GM12878 (cell line): ENCODE data around the gene GRK5. TPM values are rescaled to one million over a fixed set of nuclear protein-coding genes. Genes with fewer than 3 reads are reported as not detected.

Source experiments
- ATAC-seq: fragments of 200-7000 bp; cut with Tn5 transposase; 3 replicates; pipeline ENCODE4 v1.9.1; 2020; ENCODE audit warnings: mild to moderate bottlenecking, moderate library complexity
- BruUV-seq: library from RNA; stranded (reverse); fragments of 400-500 nt; replicated peaks from 2 replicates; lab custom pipeline; 2021; lab: Mats Ljungman, UMichigan
- CTCF ChIA-PET: fragments of 300-600 bp; sonication (Branson Sonifier 250); formaldehyde crosslinking; extraction: SDS; loops from one replicate; lab custom pipeline; 2021; ENCODE audit warnings: inconsistent platforms; lab: Yijun Ruan, JAX
- POLR2A ChIA-PET: fragments of 350-600 bp; formaldehyde crosslinking; extraction: SDS; loops from one replicate; lab custom pipeline; 2021; ENCODE audit warnings: inconsistent platforms; lab: Charles Lee
- RAD21 ChIA-PET: fragments of 300-600 bp; sonication (Branson Sonifier 250); formaldehyde crosslinking; loops from one replicate; lab custom pipeline; 2023; ENCODE audit warnings: antibody characterized with exemption; ENCODE audit not compliant: unreplicated experiment; lab: Charles Lee
- SMC1A ChIA-PET: fragments of 300-600 bp; sonication (Branson Sonifier 250); formaldehyde crosslinking; loops from one replicate; lab custom pipeline; 2023; ENCODE audit not compliant: unreplicated experiment, uncharacterized antibody; lab: Charles Lee
- DNase-seq: peaks from one replicate; pipeline ENCODE4 v3.0.0-alpha.2; 2011; ENCODE audit warnings: low read depth, low spot score
- FAIRE-seq: peaks from 3 replicates; lab custom pipeline; 2011; peaks lifted over from hg19 to GRCh38; lab: Jason Lieb, UNC
- H2AFZ ChIP-seq: 2 replicates; pipeline ENCODE4 v1.6.0; 2011; ENCODE audit warnings: low read depth, low read length, control low read depth; ENCODE audit not compliant: control insufficient read depth
- H3K27ac ChIP-seq: 2 replicates; pipeline ENCODE4 v1.5.1; 2011; ENCODE audit warnings: control low read depth; ENCODE audit not compliant: control insufficient read depth, insufficient read depth
- H3K27me3 ChIP-seq, 2 experiments: replicated peaks in 1 of 2; 2 replicates each; pipeline versions ENCODE4 v1.6.0 to v1.6.1; 2011; ENCODE audit warnings: low read length in 1 of 2; ENCODE audit not compliant: control insufficient read depth in 2 of 2, insufficient read depth in 2 of 2
- H3K36me3 ChIP-seq, 2 experiments: 2 replicates each; pipeline ENCODE4 v1.5.1; 2011; ENCODE audit warnings: low read length in 1 of 2; ENCODE audit not compliant: control insufficient read depth in 2 of 2, insufficient read depth in 2 of 2
- H3K4me1 ChIP-seq: 2 replicates; pipeline ENCODE4 v1.6.1; 2011; ENCODE audit warnings: mild to moderate bottlenecking, low read length, moderate library complexity, mixed read lengths; ENCODE audit not compliant: control insufficient read depth, insufficient read depth
- H3K4me2 ChIP-seq: 2 replicates; pipeline ENCODE4 v1.6.0; 2011; ENCODE audit warnings: control low read depth; ENCODE audit not compliant: control insufficient read depth, insufficient read depth
- H3K4me3 ChIP-seq: fragments of 200-600 bp; sonication (generic); 2 replicates; pipeline ENCODE4 v1.5.1; 2016
- H3K79me2 ChIP-seq: 2 replicates; pipeline ENCODE4 v1.6.0; 2011; ENCODE audit warnings: low read length; ENCODE audit not compliant: control insufficient read depth, insufficient read depth
- H3K9ac ChIP-seq: 2 replicates; pipeline ENCODE4 v1.8.0; 2011; ENCODE audit warnings: low read length, control low read depth, mixed read lengths; ENCODE audit not compliant: control insufficient read depth, insufficient read depth
- H3K9me3 ChIP-seq: replicated peaks from 3 replicates; pipeline ENCODE4 v1.5.1; 2011; ENCODE audit warnings: mild to moderate bottlenecking, low read length; ENCODE audit not compliant: control insufficient read depth, insufficient read depth
- H4K20me1 ChIP-seq: 2 replicates; pipeline ENCODE4 v1.6.0; 2011; ENCODE audit not compliant: control insufficient read depth, insufficient read depth
- BACH1 ChIP-seq: fragments of 450-650 bp; IDR thresholded peaks from 2 replicates; pipeline ENCODE4 v1.6.1; 2017; ENCODE audit warnings: mild to moderate bottlenecking, borderline replicate concordance
- E2F4 ChIP-seq: IDR thresholded peaks from 2 replicates; pipeline ENCODE4 v1.6.1; 2012; ENCODE audit warnings: low read depth, low read length, improper control_type of control experiment
- NFYB ChIP-seq: IDR thresholded peaks from 2 replicates; pipeline ENCODE4 v1.6.1; 2011; ENCODE audit warnings: low read depth, mild to moderate bottlenecking, low read length, improper control_type of control experiment, moderate library complexity; ENCODE audit not compliant: insufficient read depth
- RAD51 ChIP-seq: fragments of 450-650 bp; IDR thresholded peaks from 2 replicates; pipeline ENCODE4 v1.6.1; 2016; ENCODE audit warnings: moderate library complexity, mild to moderate bottlenecking, inconsistent platforms
- RB1 ChIP-seq: fragments of 450-650 bp; formaldehyde crosslinking; IDR thresholded peaks from 2 replicates; pipeline ENCODE4 v1.6.1; 2017; ENCODE audit warnings: mild to moderate bottlenecking, borderline replicate concordance
- ZNF384 ChIP-seq: IDR thresholded peaks from 2 replicates; pipeline ENCODE4 v1.6.1; 2012; ENCODE audit warnings: low read depth, mild to moderate bottlenecking, low read length, improper control_type of control experiment, borderline replicate concordance
- WGBS: methylation state at CpG from one replicate; pipeline ENCODE4 v1.1.6; 2016; ENCODE audit warnings: low lambda C conversion rate; ENCODE audit not compliant: insufficient replicate concordance, insufficient coverage; ENCODE audit errors: missing lambda C conversion rate; 5-methylcytosine and 5-hydroxymethylcytosine counted together
- in situ Hi-C: fragments of 300-500 bp; cut with MboI; formaldehyde crosslinking; loops from 9 replicates; pipeline ENCODE4 v1.14.3; 2018; ENCODE audit warnings: mixed read lengths
- intact Hi-C: fragments of 100-400 bp; cut with micrococcal nuclease; formaldehyde crosslinking; loops from one replicate; pipeline ENCODE4 v1.14.2; 2022; ENCODE audit not compliant: unreplicated experiment
- polyA plus RNA-seq, 11 experiments: library from polyadenylated mRNA; depleted of rRNA in 4 of 11; unstranded in 6 of 11; stranded (reverse) in 5 of 11; fragments of >200 nt; fragmentation: Nextera tagmentation in 4 of 11; fragmentation: Illumina TruSeq in 1 of 11; extraction: Ambion mirVana in 4 of 11; extraction: Trizol in 1 of 11; gene quantifications; 1 replicate in 1 of 11; 2 replicates in 10 of 11; pipeline versions ENCODE4 v1.2.1 to v1.2.3, GENCODE V29; 2011 to 2016; ENCODE audit warnings: inconsistent platforms in 2 of 11, missing spikeins in 2 of 11, low read depth in 1 of 11
- total RNA-seq, 4 experiments: library from RNA; depleted of rRNA in 3 of 4; stranded (reverse); fragments of >200 nt in 3 of 4; fragmentation: Illumina TruSeq in 1 of 4; extraction: Trizol in 1 of 4; gene quantifications; 2 replicates each; pipeline versions ENCODE4 v1.2.1 to v1.2.3, GENCODE V29; 2013 to 2021

The GRK5 gene
- total and polyA plus RNA-seq, 10 of the 15 experiments (the other 5 are each of a cell fraction or from before 2014, with no cell fraction given), result 0.11 to 22.1 (median 10.0) TPM

DNA sequence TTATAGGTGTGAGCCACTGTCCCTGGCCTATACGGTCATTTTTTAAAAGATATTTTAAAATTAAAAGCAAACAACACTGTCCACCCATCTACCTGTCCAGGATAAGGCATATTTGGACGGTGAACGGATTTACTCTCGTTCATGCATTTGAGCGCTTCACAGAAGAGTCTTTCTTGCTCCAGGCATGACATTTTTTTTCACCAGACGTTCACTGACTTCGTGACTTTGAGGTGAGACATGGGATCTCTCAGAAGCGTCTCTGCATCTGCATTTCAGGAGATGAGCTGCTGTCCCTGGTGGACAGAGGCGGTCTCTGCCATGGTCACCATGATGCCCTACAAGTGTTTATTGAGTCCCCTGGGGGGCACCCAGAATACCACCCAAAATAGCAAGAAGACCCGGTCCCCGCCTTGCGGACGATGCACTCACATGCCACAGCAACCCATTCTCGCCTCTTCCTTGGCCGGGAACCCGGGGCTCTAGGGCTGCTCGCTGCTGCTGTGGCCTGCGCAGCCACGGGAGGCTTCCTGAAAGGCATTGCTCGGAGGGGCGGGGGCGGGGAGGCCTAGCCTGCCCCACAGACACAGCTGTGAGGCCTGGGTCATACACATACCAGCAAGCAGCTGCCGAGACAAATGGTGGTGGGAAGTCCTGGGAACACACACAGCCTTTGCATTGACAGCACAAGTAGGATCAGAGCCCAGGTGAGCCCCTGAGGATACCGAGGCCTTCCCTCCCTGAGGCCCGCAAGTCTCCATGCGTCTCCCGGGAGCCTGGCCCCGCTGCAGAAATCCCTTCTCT is 250.8 kb downstream of the GRK5 start:
- H3K79me2 ChIP-seq, result no peaks in the 10 kb centered on the region

More for the DNA sequence above, 250.8 kb downstream of the GRK5 start:
- Histone ChIP-seq H3K9ac (no peak overlapping the region), H3K4me1 (peaks cover 31% of the 10 kb centered on the region), H3K27ac (no peak overlapping the region)
- ChIA-PET RAD21 (no interaction called here), SMC1A (interaction anchor here (1.2 kb wide), 2 partner anchors 14 to 32 kb away, joined by 3 to 6 read pairs; no protein-coding TSS in a partner anchor), POLR2A (no interaction called here)
- ATAC-seq (no peak), DNase-seq (no peak), FAIRE-seq (no peak)
- 95% methylated on average over 28 of the region's 28 CpGs for WGBS
- in situ Hi-C loops, result no loop called here
- BruUV-seq, result no TSS peak
- intact Hi-C loops, result no loop called here
- TF ChIP-seq E2F4 (no peak), RAD51 (no peak), NFYB (no peak), BACH1 (no peak), RB1 (no peak), ZNF384 (no peak)
- TF ChIP-seq, all 136 proteins: peak for 0
- Histone ChIP-seq H3K9me3 (no peaks in the 10 kb centered on the region; the same call in 2 of the 3 replicates), H3K4me3 (no peak overlapping the region), H4K20me1 (no peaks in the 10 kb centered on the region), H3K4me2 (no peak overlapping the region), H2AFZ (no peak overlapping the region), H3K36me3 (no peaks in the 10 kb centered on the region; a peak in 1 of 4 replicates), H3K27me3 (no peaks in the 10 kb centered on the region)
- CTCF ChIA-PET, result interaction anchor here (1.0 to 1.7 kb wide), 3 partner anchors 9 to 259 kb away, joined by 3 to 11 read pairs (median 4); no protein-coding TSS in a partner anchor
